ENCODE results near the gene ASPG. TPM values are rescaled to one million over a fixed set of nuclear protein-coding genes. Genes with fewer than 3 reads are reported as not detected.
A peak's percentile ranks its signal among the peaks of the same experiment; 100 is the strongest.

The ASPG gene
- polyA plus RNA-seq, 1 donor from 2014 or later, result 0.16 TPM

DNA sequence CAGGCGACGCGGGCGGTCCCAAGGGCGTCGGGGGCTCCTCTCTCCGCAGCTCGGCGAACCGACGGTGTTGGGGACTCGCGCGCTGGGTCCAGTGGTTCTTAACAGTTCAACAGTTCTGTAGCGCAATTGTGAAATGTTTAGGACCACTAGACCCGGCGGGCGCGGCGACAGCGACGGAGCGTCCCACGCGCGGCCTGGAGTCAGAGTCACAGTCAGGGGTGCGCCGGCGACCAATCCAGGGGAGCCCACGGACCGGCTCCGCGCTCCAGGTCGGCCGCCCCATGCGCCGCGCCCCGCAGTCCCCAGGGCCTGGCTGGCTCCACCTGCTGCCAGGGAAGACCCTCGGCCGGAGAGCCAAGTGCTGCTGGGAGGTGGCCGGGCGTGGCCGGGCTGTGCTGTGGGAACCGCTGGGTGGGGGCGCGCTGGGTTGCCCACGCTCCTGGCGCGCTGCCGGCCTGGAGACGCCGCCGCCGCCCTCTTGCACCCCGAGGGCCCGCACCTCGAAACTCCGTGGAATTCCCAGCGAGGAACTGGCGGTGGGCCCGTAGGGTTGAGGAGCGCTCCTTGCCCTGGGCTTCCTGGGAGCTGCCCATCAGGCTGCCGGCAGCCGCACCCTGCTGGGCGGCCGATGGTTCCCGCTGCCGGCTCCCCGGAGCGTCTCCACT lies 32.0 kb downstream of the ASPG start:
- Histone ChIP-seq H3K4me3 (ENCODE audit: low read length) (no peak overlapping the region), H3K9me2 (ENCODE audit: insufficient read depth, low read length) (no peaks in the 10 kb centered on the region), H3K9me3 (ENCODE audit: low read length) (peaks cover 6% of the 10 kb centered on the region), H3K79me2 (replicated peaks; ENCODE audit: insufficient read depth, low read length) (no peaks in the 10 kb centered on the region), H3K4me2 (ENCODE audit: low read length) (no peak overlapping the region), H3K36me3 (ENCODE audit: insufficient read depth, low read length) (no peaks in the 10 kb centered on the region), H3K27ac (ENCODE audit: low read length) (no peak overlapping the region), H3K9ac (ENCODE audit: low read length) (no peak overlapping the region), H4K20me1 (ENCODE audit: insufficient read depth) (no peaks in the 10 kb centered on the region), H3K27me3 (ENCODE audit: insufficient read depth, low read depth, low read length) (peaks cover 60% of the 10 kb centered on the region), H2AFZ (ENCODE audit: low read depth, low read length) (no peak overlapping the region), H3F3A (ENCODE audit: insufficient read depth, low read length, poor library complexity, severe bottlenecking) (no peaks in the 10 kb centered on the region)
- TF ChIP-seq TAF1 (IDR thresholded peaks at IDR 0.05; ENCODE audit: low read depth), result no peak
- peak; percentile 63 for TF ChIP-seq EZH2 (IDR thresholded peaks at IDR 0.05; ENCODE audit: borderline replicate concordance, insufficient read depth, low read length, poor library complexity, severe bottlenecking)
- TF ChIP-seq EP300 (conservative IDR thresholded peaks at IDR 0.05; ENCODE audit: poor library complexity, severe bottlenecking), result no peak
- TF ChIP-seq RAD21 (conservative IDR thresholded peaks at IDR 0.05), result no peak

DNA sequence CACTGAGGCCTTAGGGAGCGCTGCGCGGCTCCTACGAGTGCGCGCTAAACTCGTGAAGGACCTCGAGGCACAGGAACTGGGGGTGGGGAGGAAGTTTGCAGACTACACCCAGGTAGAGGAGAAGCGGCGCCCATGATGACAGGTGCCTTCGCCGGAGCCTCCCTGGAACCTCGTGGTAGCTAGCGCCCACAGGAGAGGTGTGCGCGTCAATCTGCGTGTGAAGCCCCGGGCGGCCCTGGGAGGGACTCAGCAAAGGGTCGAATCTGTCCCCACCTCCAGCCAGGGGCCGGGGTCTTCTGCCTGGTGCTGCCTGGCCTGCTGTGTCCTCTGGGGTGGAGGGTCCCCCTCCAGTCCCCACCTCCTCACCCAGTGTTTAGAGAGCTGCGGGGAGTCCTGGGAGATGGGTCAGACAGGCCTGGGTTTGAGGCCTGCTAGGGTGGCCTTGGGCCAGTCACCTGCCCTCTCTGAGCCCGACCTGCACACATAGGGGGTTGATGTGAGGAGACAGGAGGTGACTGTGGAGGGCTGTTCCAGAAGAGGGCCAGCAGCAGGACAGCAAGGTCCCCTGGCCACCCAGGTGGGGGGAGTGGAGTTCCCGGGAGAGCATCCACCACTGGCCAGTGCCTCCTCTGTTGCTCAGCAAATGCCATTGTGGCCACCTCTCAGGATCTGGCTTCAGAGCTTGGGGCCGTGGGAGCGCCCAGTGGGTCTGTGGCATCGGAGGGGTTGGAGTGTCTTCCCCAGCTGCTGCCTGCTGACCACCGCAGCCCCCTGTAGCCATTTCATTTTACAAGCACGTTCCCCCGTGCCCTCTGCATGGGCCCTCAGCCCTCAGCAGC lies 32.7 kb downstream of the ASPG start:
- H3K36me3 ChIP-seq (ENCODE audit: insufficient read depth, low read length), result no peaks in the 10 kb centered on the region
- peaks cover 6% of the 10 kb centered on the region for H3K9me3 ChIP-seq (ENCODE audit: low read length)
- no peaks in the 10 kb centered on the region for H3F3A ChIP-seq (ENCODE audit: insufficient read depth, low read length, poor library complexity, severe bottlenecking)
- peaks cover 60% of the 10 kb centered on the region for H3K27me3 ChIP-seq (ENCODE audit: insufficient read depth, low read depth, low read length)
- no peak overlapping the region for H3K4me3 ChIP-seq (ENCODE audit: low read length)
- H4K20me1 ChIP-seq (ENCODE audit: insufficient read depth), result no peaks in the 10 kb centered on the region
- no peak overlapping the region for H2AFZ ChIP-seq (ENCODE audit: low read depth, low read length)
- TF ChIP-seq TAF1 (IDR thresholded peaks at IDR 0.05; ENCODE audit: low read depth), result no peak
- TF ChIP-seq POLR2AphosphoS5 (IDR thresholded peaks at IDR 0.05), result no peak
- no peaks in the 10 kb centered on the region for H3K79me2 ChIP-seq (replicated peaks; ENCODE audit: insufficient read depth, low read length)
- no peak overlapping the region for H3K9ac ChIP-seq (ENCODE audit: low read length)
- no peak overlapping the region for H3K27ac ChIP-seq (ENCODE audit: low read length)
- H3K9me2 ChIP-seq (ENCODE audit: insufficient read depth, low read length), result no peaks in the 10 kb centered on the region
- no peak overlapping the region for H3K4me2 ChIP-seq (ENCODE audit: low read length)

DNA sequence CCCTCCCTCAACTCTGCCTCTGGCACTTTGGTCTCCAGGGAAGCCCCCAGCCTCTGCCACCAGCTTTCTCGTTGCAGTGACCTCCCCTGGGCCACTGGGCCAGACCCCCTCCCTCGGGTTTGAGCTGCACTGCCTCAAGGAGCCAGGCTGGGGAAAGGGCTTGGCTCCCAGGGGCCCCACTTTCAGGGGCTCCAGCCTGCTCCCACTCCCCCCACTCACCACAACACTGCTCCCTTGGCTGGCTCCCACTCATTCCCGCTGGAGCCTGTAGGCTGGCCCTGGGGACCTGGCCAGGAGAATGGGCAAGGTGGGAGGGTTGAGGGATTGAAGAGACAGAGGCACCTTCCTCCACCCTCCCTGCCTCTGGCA lies 33.6 kb downstream of the ASPG start:
- TF ChIP-seq EZH2 (IDR thresholded peaks at IDR 0.05; ENCODE audit: borderline replicate concordance, insufficient read depth, low read length, poor library complexity, severe bottlenecking), result no peak
- no peak for TF ChIP-seq POLR2AphosphoS5 (IDR thresholded peaks at IDR 0.05)
- TF ChIP-seq, protein P1, sequence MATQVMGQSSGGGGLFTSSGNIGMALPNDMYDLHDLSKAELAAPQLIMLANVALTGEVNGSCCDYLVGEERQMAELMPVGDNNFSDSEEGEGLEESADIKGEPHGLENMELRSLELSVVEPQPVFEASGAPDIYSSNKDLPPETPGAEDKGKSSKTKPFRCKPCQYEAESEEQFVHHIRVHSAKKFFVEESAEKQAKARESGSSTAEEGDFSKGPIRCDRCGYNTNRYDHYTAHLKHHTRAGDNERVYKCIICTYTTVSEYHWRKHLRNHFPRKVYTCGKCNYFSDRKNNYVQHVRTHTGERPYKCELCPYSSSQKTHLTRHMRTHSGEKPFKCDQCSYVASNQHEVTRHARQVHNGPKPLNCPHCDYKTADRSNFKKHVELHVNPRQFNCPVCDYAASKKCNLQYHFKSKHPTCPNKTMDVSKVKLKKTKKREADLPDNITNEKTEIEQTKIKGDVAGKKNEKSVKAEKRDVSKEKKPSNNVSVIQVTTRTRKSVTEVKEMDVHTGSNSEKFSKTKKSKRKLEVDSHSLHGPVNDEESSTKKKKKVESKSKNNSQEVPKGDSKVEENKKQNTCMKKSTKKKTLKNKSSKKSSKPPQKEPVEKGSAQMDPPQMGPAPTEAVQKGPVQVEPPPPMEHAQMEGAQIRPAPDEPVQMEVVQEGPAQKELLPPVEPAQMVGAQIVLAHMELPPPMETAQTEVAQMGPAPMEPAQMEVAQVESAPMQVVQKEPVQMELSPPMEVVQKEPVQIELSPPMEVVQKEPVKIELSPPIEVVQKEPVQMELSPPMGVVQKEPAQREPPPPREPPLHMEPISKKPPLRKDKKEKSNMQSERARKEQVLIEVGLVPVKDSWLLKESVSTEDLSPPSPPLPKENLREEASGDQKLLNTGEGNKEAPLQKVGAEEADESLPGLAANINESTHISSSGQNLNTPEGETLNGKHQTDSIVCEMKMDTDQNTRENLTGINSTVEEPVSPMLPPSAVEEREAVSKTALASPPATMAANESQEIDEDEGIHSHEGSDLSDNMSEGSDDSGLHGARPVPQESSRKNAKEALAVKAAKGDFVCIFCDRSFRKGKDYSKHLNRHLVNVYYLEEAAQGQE (IDR thresholded peaks at IDR 0.05; ENCODE audit: borderline replicate concordance), result no peak
- no peak for TF ChIP-seq TAF1 (IDR thresholded peaks at IDR 0.05; ENCODE audit: low read depth)
- TF ChIP-seq MXI1 (conservative IDR thresholded peaks at IDR 0.05; ENCODE audit: poor library complexity, severe bottlenecking), result no peak
- TF ChIP-seq EP300 (conservative IDR thresholded peaks at IDR 0.05; ENCODE audit: poor library complexity, severe bottlenecking), result no peak
- TF ChIP-seq, protein P2, sequence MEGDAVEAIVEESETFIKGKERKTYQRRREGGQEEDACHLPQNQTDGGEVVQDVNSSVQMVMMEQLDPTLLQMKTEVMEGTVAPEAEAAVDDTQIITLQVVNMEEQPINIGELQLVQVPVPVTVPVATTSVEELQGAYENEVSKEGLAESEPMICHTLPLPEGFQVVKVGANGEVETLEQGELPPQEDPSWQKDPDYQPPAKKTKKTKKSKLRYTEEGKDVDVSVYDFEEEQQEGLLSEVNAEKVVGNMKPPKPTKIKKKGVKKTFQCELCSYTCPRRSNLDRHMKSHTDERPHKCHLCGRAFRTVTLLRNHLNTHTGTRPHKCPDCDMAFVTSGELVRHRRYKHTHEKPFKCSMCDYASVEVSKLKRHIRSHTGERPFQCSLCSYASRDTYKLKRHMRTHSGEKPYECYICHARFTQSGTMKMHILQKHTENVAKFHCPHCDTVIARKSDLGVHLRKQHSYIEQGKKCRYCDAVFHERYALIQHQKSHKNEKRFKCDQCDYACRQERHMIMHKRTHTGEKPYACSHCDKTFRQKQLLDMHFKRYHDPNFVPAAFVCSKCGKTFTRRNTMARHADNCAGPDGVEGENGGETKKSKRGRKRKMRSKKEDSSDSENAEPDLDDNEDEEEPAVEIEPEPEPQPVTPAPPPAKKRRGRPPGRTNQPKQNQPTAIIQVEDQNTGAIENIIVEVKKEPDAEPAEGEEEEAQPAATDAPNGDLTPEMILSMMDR (IDR thresholded peaks at IDR 0.05; ENCODE audit: poor library complexity, severe bottlenecking), result no peak
- TF ChIP-seq SMC3 (conservative IDR thresholded peaks at IDR 0.05; ENCODE audit: poor library complexity), result no peak
- no peak for TF ChIP-seq RAD21 (conservative IDR thresholded peaks at IDR 0.05)
- H4K20me1 ChIP-seq (ENCODE audit: insufficient read depth), result no peaks in the 10 kb centered on the region
- peaks cover 60% of the 10 kb centered on the region for H3K27me3 ChIP-seq (ENCODE audit: insufficient read depth, low read depth, low read length)
- H3K9ac ChIP-seq (ENCODE audit: low read length), result no peak overlapping the region
- H3K27ac ChIP-seq (ENCODE audit: low read length), result no peak overlapping the region
- no peak overlapping the region for H3K4me3 ChIP-seq (ENCODE audit: low read length)
- H3F3A ChIP-seq (ENCODE audit: insufficient read depth, low read length, poor library complexity, severe bottlenecking), result no peaks in the 10 kb centered on the region
- peaks cover 6% of the 10 kb centered on the region for H3K9me3 ChIP-seq (ENCODE audit: low read length)
- no peaks in the 10 kb centered on the region for H3K36me3 ChIP-seq (ENCODE audit: insufficient read depth, low read length)
- no peak overlapping the region for H2AFZ ChIP-seq (ENCODE audit: low read depth, low read length)
- H3K9me2 ChIP-seq (ENCODE audit: insufficient read depth, low read length), result no peaks in the 10 kb centered on the region
- no peaks in the 10 kb centered on the region for H3K79me2 ChIP-seq (replicated peaks; ENCODE audit: insufficient read depth, low read length)
- no peak overlapping the region for H3K4me2 ChIP-seq (ENCODE audit: low read length)

All from neural cell (in vitro differentiated cells).